MM.1S (cell line): ENCODE results near the gene SHC1.

ENCODE experiments used
- DNase-seq: peaks from one replicate; pipeline ENCODE4 v3.0.0-alpha.2; 2015
- H2AFZ ChIP-seq: fragments of 300-600 bp; sonication (generic); 2 replicates; pipeline ENCODE4 v1.6.0; 2016; ENCODE audit warnings: antibody characterized with exemption, low read length
- H3F3A ChIP-seq: fragments of 300-600 bp; sonication (generic); 2 replicates; pipeline ENCODE4 v1.6.1; 2016; ENCODE audit warnings: mild to moderate bottlenecking, antibody characterized with exemption, low read length, moderate library complexity, mixed read lengths; ENCODE audit not compliant: insufficient read depth
- H3K27ac ChIP-seq: fragments of 300-600 bp; sonication (generic); 2 replicates; pipeline ENCODE4 v1.5.1; 2016; ENCODE audit warnings: mild to moderate bottlenecking, low read length
- H3K27me3 ChIP-seq: fragments of 300-600 bp; sonication (generic); replicated peaks from 2 replicates; pipeline ENCODE4 v1.6.0; 2016; ENCODE audit warnings: low read length; ENCODE audit not compliant: insufficient read depth
- H3K36me3 ChIP-seq: fragments of 300-600 bp; sonication (generic); replicated peaks from 2 replicates; pipeline ENCODE4 v1.6.1; 2016; ENCODE audit warnings: mild to moderate bottlenecking, low read length, mixed read lengths; ENCODE audit not compliant: insufficient read depth
- H3K4me1 ChIP-seq: fragments of 300-600 bp; sonication (generic); 2 replicates; pipeline ENCODE4 v1.6.1; 2016; ENCODE audit warnings: low read length, mixed read lengths
- H3K4me2 ChIP-seq: fragments of 300-600 bp; sonication (generic); 2 replicates; pipeline ENCODE4 v1.6.0; 2016; ENCODE audit warnings: low read depth, low read length
- H3K4me3 ChIP-seq: fragments of 300-600 bp; sonication (generic); 2 replicates; pipeline ENCODE4 v1.5.1; 2016; ENCODE audit warnings: low read length, mixed read lengths
- H3K79me2 ChIP-seq: fragments of 300-600 bp; sonication (generic); 2 replicates; pipeline ENCODE4 v1.6.1; 2016; ENCODE audit warnings: mixed run types, low read length, mixed read lengths
- H3K9ac ChIP-seq: fragments of 300-600 bp; sonication (generic); 2 replicates; pipeline ENCODE4 v1.6.1; 2016; ENCODE audit warnings: low read length, mixed read lengths
- H3K9me2 ChIP-seq: fragments of 300-600 bp; sonication (generic); replicated peaks from 2 replicates; pipeline ENCODE4 v1.6.1; 2016; ENCODE audit warnings: mild to moderate bottlenecking, low read length, mixed read lengths; ENCODE audit not compliant: insufficient read depth
- H3K9me3 ChIP-seq: fragments of 300-600 bp; sonication (generic); replicated peaks from 2 replicates; pipeline ENCODE4 v1.6.1; 2016; ENCODE audit warnings: mild to moderate bottlenecking, low read length, mixed read lengths; ENCODE audit not compliant: insufficient read depth
- H4K20me1 ChIP-seq: fragments of 300-600 bp; sonication (generic); 2 replicates; pipeline ENCODE4 v1.6.1; 2016; ENCODE audit warnings: mild to moderate bottlenecking, low read length, moderate library complexity, mixed read lengths; ENCODE audit not compliant: insufficient read depth
- EZH2 ChIP-seq: fragments of 300-600 bp; sonication (generic); optimal IDR thresholded peaks from 2 replicates; pipeline ENCODE3; 2017; ENCODE audit warnings: low read depth, mild to moderate bottlenecking, antibody characterized with exemption, low read length, mixed read lengths
- EZH2phosphoT487 ChIP-seq: fragments of 300-600 bp; sonication (generic); IDR thresholded peaks from 2 replicates; pipeline ENCODE4 v1.6.1; 2018; ENCODE audit warnings: antibody characterized with exemption, low read length
- TF ChIP-seq, protein P1 (sequence below): fragments of 300-600 bp; sonication (generic); IDR thresholded peaks from 2 replicates; pipeline ENCODE4 v1.5.1; 2016; ENCODE audit warnings: antibody characterized with exemption, low read length, mixed read lengths

SHC1 gene

DNA sequence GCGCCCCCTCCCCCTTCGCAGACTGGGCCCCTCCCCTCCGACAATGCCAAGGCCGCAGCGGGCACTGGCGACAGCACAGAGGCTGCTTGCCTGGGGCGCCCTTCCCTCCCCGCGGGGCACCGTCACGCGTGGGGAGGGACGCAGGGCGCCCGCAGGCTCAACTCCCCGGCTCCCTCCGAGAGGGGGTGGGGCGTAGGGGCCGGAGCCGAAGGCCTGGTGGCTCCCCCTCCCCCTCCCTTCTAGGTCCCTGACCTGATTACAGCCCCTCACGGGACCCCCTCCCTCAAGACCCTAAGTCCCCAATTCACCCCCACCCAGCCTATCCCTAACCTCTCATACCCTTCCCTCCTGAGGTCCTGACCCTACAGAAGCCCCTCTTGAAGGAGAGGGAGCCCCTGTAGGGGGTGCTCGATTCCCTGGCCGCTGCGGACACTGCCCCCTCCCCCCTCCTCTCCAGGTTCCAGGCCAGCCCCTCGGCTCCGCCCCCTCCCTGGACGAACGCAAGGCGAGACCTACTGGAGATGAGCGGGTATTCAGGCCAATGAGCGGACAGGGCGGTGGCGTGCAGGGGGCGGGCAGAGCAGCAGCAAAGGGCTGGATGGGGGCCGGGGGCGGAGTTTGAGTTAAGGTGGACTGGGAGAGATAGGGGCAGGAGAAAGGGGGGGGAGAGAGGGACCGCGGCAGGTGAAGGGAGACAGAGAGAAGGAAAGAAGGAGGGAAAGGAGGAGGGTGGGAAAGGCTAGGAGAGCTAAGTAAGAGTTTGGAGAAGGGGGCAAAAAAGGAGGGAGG is 31.3 kb upstream of the SHC1 start:
- Histone ChIP-seq H3F3A (peaks cover 62% of the 10 kb centered on the region), H3K9me3 (no peaks in the 10 kb centered on the region), H3K4me2 (peak overlapping the region; percentile 90), H3K27me3 (no peaks in the 10 kb centered on the region), H3K36me3 (no peaks in the 10 kb centered on the region), H2AFZ (peak overlapping the region; percentile 78), H4K20me1 (no peaks in the 10 kb centered on the region), H3K9me2 (no peaks in the 10 kb centered on the region), H3K4me1 (peaks cover 24% of the 10 kb centered on the region), H3K27ac (peak overlapping the region; percentile 95), H3K4me3 (peak overlapping the region; percentile 77), H3K79me2 (peaks cover 43% of the 10 kb centered on the region), H3K9ac (peak overlapping the region; percentile 93)
- DNase-seq = peak; percentile 100
- TF ChIP-seq EZH2 = no peak
- TF ChIP-seq, protein P1, sequence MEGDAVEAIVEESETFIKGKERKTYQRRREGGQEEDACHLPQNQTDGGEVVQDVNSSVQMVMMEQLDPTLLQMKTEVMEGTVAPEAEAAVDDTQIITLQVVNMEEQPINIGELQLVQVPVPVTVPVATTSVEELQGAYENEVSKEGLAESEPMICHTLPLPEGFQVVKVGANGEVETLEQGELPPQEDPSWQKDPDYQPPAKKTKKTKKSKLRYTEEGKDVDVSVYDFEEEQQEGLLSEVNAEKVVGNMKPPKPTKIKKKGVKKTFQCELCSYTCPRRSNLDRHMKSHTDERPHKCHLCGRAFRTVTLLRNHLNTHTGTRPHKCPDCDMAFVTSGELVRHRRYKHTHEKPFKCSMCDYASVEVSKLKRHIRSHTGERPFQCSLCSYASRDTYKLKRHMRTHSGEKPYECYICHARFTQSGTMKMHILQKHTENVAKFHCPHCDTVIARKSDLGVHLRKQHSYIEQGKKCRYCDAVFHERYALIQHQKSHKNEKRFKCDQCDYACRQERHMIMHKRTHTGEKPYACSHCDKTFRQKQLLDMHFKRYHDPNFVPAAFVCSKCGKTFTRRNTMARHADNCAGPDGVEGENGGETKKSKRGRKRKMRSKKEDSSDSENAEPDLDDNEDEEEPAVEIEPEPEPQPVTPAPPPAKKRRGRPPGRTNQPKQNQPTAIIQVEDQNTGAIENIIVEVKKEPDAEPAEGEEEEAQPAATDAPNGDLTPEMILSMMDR = peak; percentile 70

DNA sequence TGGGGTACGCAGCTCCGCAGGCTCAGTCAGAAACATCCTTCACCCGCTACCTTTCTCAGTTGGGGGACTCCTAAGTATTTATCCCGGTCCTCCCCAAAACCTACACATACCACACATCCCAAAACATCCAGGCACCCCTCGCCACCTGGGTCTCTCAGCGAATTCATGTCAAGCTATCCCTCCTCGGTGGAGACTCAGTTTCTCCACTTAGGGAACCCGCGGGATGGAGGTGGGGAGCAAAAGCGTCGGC is 30.8 kb upstream of the SHC1 start:
- Histone ChIP-seq H3K4me2 (peak overlapping the region; percentile 90), H3K9me3 (no peaks in the 10 kb centered on the region), H3K27ac (peak overlapping the region; percentile 95), H3K4me1 (peaks cover 22% of the 10 kb centered on the region), H2AFZ (peak overlapping the region; percentile 78), H3K4me3 (peak overlapping the region; percentile 77), H3K9me2 (no peaks in the 10 kb centered on the region), H3K9ac (peak overlapping the region; percentile 93), H4K20me1 (no peaks in the 10 kb centered on the region), H3K36me3 (no peaks in the 10 kb centered on the region), H3K27me3 (no peaks in the 10 kb centered on the region), H3K79me2 (peaks cover 38% of the 10 kb centered on the region), H3F3A (peaks cover 61% of the 10 kb centered on the region)
- TF ChIP-seq, protein P1 = no peak
- TF ChIP-seq EZH2phosphoT487 (no peak), EZH2 (no peak)
- no peak for DNase-seq

DNA sequence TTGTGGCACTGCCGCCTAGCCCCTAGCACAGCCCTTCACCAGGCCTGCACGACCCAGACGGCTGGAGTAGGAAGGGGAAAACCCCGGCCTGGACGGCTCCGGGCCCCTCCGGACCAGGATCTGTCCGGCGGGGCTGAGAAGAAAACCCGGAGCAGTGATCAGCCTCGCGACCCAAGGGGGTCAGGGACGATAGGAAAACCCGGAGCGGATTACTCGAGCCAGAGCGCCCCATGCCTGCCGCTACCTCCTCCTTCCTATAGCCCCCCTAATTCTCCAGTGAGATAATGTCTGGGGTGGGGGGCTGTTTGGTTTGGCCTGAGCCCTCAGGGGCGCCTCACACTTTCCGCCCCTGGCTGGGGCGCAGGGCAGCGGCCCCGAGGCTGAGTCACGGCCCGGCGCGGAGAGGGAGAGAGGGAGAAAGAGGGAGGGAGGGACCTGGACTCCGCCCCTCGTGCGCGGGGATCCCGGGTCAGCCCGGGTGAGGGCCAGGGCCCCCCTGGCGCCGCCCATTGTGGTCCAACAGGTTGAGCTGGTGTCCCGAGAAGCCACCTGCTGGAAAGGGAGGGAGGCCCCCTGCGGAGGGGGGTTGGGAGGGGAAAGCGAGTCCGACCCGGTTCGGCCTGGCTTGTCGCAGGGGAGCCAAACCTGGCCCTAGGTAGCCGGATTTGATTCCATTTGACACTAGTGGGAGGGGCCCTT is 30.3 kb upstream of the SHC1 start:
- H3F3A ChIP-seq = peaks cover 61% of the 10 kb centered on the region
- H4K20me1 ChIP-seq = no peaks in the 10 kb centered on the region

More for the DNA sequence above, 30.3 kb upstream of the SHC1 start:
- H3K9me3 ChIP-seq = no peaks in the 10 kb centered on the region
- H3K4me2 ChIP-seq = peak overlapping the region; percentile 90
- peak overlapping the region; percentile 93 for H3K9ac ChIP-seq
- TF ChIP-seq EZH2phosphoT487 (no peak), EZH2 (no peak)
- TF ChIP-seq, protein P1 = no peak
- peaks cover 18% of the 10 kb centered on the region for H3K4me1 ChIP-seq
- H2AFZ ChIP-seq = peak overlapping the region; percentile 78
- peak overlapping the region; percentile 95 for H3K27ac ChIP-seq
- peak; percentile 95 for DNase-seq
- peaks cover 33% of the 10 kb centered on the region for H3K79me2 ChIP-seq
- H3K27me3 ChIP-seq = no peaks in the 10 kb centered on the region
- H3K4me3 ChIP-seq = peak overlapping the region; percentile 77
- no peaks in the 10 kb centered on the region for H3K36me3 ChIP-seq
- no peaks in the 10 kb centered on the region for H3K9me2 ChIP-seq
